T-cell (primary cell): ENCODE data around the gene SNAI1. TPM values are rescaled to one million over a fixed set of nuclear protein-coding genes. Genes with fewer than 3 reads are reported as not detected.

Experiments used
- ATAC-seq, 4 experiments: fragments of 200-7000 bp in 3 of 4; fragments of 150-1000 bp in 1 of 4; cut with Tn5 transposase; replicated peaks in 1 of 4; 1 replicate in 3 of 4; 2 replicates in 1 of 4; pipeline ENCODE4 v1.10.0; 2021; ENCODE audit warnings: moderate library complexity in 3 of 4, mild to moderate bottlenecking in 2 of 4, moderate number of reproducible peaks in 1 of 4
- CTCF ChIA-PET, 2 donors: fragments of 300-600 bp; sonication (Branson Sonifier 250); formaldehyde crosslinking; loops; one replicate each; lab custom pipeline; 2022; ENCODE audit warnings: antibody characterized with exemption in 2 of 2; lab: Charles Lee
- POLR2A ChIA-PET, 2 donors: fragments of 300-600 bp; sonication (Branson Sonifier 250); formaldehyde crosslinking; loops; one replicate each; lab custom pipeline; 2022; ENCODE audit warnings: antibody characterized with exemption in 2 of 2; lab: Charles Lee
- DNase-seq, 35 experiments: peaks; one replicate each; pipeline versions ENCODE4 v3.0.0 to v3.0.0-alpha.2; 2013 to 2023
- H3K27ac ChIP-seq: one replicate; pipeline ENCODE4 v1.5.1; 2013; ENCODE audit warnings: low read length
- H3K27me3 ChIP-seq, 2 experiments: replicated peaks in 1 of 2; 1 replicate in 1 of 2; 2 replicates in 1 of 2; pipeline versions ENCODE4 v1.6.1 to v1.7.0; 2013; ENCODE audit warnings: low read length in 1 of 2, mixed read lengths in 1 of 2; ENCODE audit not compliant: control insufficient read depth in 2 of 2, insufficient read depth in 2 of 2; ENCODE audit errors: extremely low read depth in 1 of 2
- H3K36me3 ChIP-seq, 2 donors: 1 replicate in 1 of 2; 2 replicates in 1 of 2; pipeline versions ENCODE4 v1.6.1 to v1.7.0; 2013; ENCODE audit warnings: low read length in 1 of 2; ENCODE audit not compliant: control insufficient read depth in 2 of 2, insufficient read depth in 1 of 2; ENCODE audit errors: extremely low read depth in 1 of 2
- H3K4me1 ChIP-seq, 2 experiments: 1 replicate in 1 of 2; 2 replicates in 1 of 2; pipeline versions ENCODE4 v1.6.1 to v1.7.0; 2013; ENCODE audit warnings: low read length in 2 of 2, mixed read lengths in 1 of 2; ENCODE audit not compliant: insufficient read depth in 2 of 2, control insufficient read depth in 1 of 2; ENCODE audit errors: extremely low read depth in 1 of 2
- H3K4me3 ChIP-seq, 2 donors: 1 replicate in 1 of 2; 2 replicates in 1 of 2; pipeline versions ENCODE4 v1.5.1 to v1.7.0; 2013; ENCODE audit warnings: mild to moderate bottlenecking in 2 of 2, low read length in 1 of 2, moderate library complexity in 1 of 2; ENCODE audit not compliant: control insufficient read depth in 1 of 2; ENCODE audit errors: extremely low read depth in 1 of 2
- H3K9me3 ChIP-seq: 2 replicates; pipeline ENCODE4 v1.7.0; 2013
- H3K27ac Mint-ChIP-seq, 2 donors: one replicate each; pipeline ENCODE4 v1.8.0; 2020 to 2021; ENCODE audit warnings: mild to moderate bottlenecking in 2 of 2, mixed read lengths in 2 of 2
- H3K27me3 Mint-ChIP-seq, 2 donors: one replicate each; pipeline ENCODE4 v1.8.0; 2021 to 2022; ENCODE audit warnings: mixed read lengths in 2 of 2
- H3K36me3 Mint-ChIP-seq: one replicate; pipeline ENCODE4 v1.8.0; 2021; ENCODE audit warnings: mixed read lengths
- H3K4me1 Mint-ChIP-seq, 3 donors: one replicate each; pipeline ENCODE4 v1.8.0; 2020 to 2022; ENCODE audit warnings: mixed read lengths in 3 of 3, mild to moderate bottlenecking in 1 of 3
- H3K4me3 Mint-ChIP-seq, 3 donors: one replicate each; pipeline ENCODE4 v1.8.0; 2020 to 2022; ENCODE audit warnings: mild to moderate bottlenecking in 3 of 3, mixed read lengths in 3 of 3, moderate library complexity in 3 of 3
- H3K9me3 Mint-ChIP-seq, 3 donors: one replicate each; pipeline ENCODE4 v1.8.0; 2020 to 2022; ENCODE audit warnings: mixed read lengths in 3 of 3
- WGBS: methylation state at CpG from one replicate; pipeline ENCODE4 v1.1.5; 2013; ENCODE audit warnings: missing lambda C conversion rate; ENCODE audit not compliant: insufficient coverage; 5-methylcytosine and 5-hydroxymethylcytosine counted together
- total RNA-seq, 35 experiments: library from RNA in 6 of 35; stranded (reverse) in 6 of 35; fragments of 120-200 nt in 1 of 35; gene quantifications; one replicate each; pipeline versions ENCODE4 v1.2.1 to v1.2.4 and lab custom pipeline; 2013 to 2026

The SNAI1 gene
- total RNA-seq, 5 donors from 2014 or later (not counting 1 experiment from before 2014, with no cell fraction given), result 0.95 to 3.1 (median 1.3) TPM

GRCh38 chr20:50032955-50033666 lies 50.3 kb downstream of the SNAI1 start:
- H3K27ac Mint-ChIP-seq, result no peak overlapping the region
- H3K36me3 ChIP-seq, result no peaks in the 10 kb centered on the region
- H3K36me3 Mint-ChIP-seq, result no peaks in the 10 kb centered on the region
- peaks cover 0 to 17% of the 10 kb centered on the region in 2 experiments for H3K27me3 ChIP-seq
- POLR2A ChIA-PET, result no interaction called here
- H3K4me1 ChIP-seq, result no peaks in the 10 kb centered on the region
- CTCF ChIA-PET, result no interaction called here
- ATAC-seq, result no peak
- 93% methylated on average over 4 of the region's 9 CpGs for WGBS
- no peaks in the 10 kb centered on the region for H3K9me3 ChIP-seq
- H3K4me3 ChIP-seq, result no peak overlapping the region
- H3K4me1 Mint-ChIP-seq, result no peaks in the 10 kb centered on the region
- DNase-seq, result no peak
- H3K4me3 Mint-ChIP-seq, result no peak overlapping the region
- H3K27ac ChIP-seq, result no peak overlapping the region
- no peaks in the 10 kb centered on the region for H3K9me3 Mint-ChIP-seq
- no peaks in the 10 kb centered on the region for H3K27me3 Mint-ChIP-seq

- Histone ChIP-seq H3K4me3 (no peak overlapping the region), H3K27me3 (peaks cover 0 to 11% of the 10 kb centered on the region in 2 experiments), H3K4me1 (no peaks in the 10 kb centered on the region), H3K36me3 (no peaks in the 10 kb centered on the region), H3K27ac (no peak overlapping the region), H3K9me3 (no peaks in the 10 kb centered on the region)
- H3K4me1 Mint-ChIP-seq, result no peaks in the 10 kb centered on the region
- H3K36me3 Mint-ChIP-seq, result no peaks in the 10 kb centered on the region
- DNase-seq (no peak), ATAC-seq (no peak)
- H3K27ac Mint-ChIP-seq, result no peak overlapping the region
- 86% methylated on average over 6 of the region's 9 CpGs for WGBS
- CTCF ChIA-PET, result no interaction called here
- POLR2A ChIA-PET, result no interaction called here
- H3K9me3 Mint-ChIP-seq, result no peaks in the 10 kb centered on the region
- H3K4me3 Mint-ChIP-seq, result no peak overlapping the region
- H3K27me3 Mint-ChIP-seq, result peaks cover 0 to 1% of the 10 kb centered on the region in 2 donors
Measured at GRCh38 chr20:50034567-50035180, 51.9 kb downstream of the SNAI1 start.

DNA sequence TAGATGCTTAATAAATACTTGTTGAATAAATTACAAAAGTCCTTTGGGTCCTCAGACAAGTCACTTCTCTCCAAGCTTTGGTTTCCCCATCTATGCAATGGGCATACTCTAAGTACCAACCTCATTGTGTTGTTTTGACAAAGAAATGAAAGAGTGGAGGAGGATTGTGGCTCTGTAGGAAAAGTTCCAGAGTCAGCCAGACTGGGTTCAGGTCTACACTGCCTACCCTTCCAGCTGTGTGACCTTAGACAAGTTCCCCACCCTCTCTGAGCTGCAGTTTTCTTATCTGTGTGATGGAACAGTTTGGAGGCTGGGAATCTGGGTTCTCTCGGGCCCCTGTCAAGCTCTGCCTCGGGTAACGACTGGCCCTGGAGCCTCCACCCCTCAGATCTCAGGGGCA lies 53.9 kb downstream of the SNAI1 start:
- CTCF ChIA-PET, result no interaction called here
- ATAC-seq (no peak), DNase-seq (no peak)
- no CpG with 5 or more reads among the region's 3 CpGs for WGBS
- H3K9me3 Mint-ChIP-seq, result no peaks in the 10 kb centered on the region
- no peak overlapping the region for H3K4me3 Mint-ChIP-seq
- peaks cover 0 to 4% (median 0%) of the 10 kb centered on the region in 3 donors for H3K4me1 Mint-ChIP-seq
- no peaks in the 10 kb centered on the region for H3K36me3 ChIP-seq
- H3K4me1 ChIP-seq, result no peaks in the 10 kb centered on the region
- H3K36me3 Mint-ChIP-seq, result no peaks in the 10 kb centered on the region
- POLR2A ChIA-PET, result no interaction called here
- H3K27me3 Mint-ChIP-seq, result peaks cover 0 to 2% of the 10 kb centered on the region in 2 donors
- no peaks in the 10 kb centered on the region for H3K9me3 ChIP-seq
- no peak overlapping the region for H3K27ac ChIP-seq
- H3K4me3 ChIP-seq, result no peak overlapping the region
- H3K27me3 ChIP-seq, result peaks cover 0 to 8% of the 10 kb centered on the region in 2 experiments
- no peak overlapping the region for H3K27ac Mint-ChIP-seq

DNA sequence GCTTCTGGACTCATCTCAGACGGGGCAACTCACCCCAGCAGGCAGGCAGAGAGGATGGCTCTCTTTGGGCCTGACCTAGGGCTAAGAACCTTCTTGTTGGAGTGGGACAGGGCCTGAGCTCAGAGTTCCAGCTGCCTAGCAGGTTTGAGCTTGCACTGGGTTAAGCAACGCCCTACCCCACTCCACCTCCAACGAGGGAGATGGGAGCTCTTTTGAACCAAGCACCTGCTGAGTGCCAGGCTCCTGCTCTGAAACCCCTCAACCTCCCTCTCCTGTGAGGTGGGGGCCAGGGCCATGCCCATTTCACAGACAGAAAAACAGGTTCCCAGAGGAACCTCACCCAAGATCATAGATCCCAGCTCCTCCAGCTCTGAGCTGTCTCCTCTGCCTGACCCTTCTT lies 54.3 kb downstream of the SNAI1 start:
- WGBS, result 33% methylated on average over 1 of the region's 3 CpGs
- Histone ChIP-seq H3K4me3 (no peak overlapping the region), H3K27ac (no peak overlapping the region), H3K9me3 (no peaks in the 10 kb centered on the region), H3K36me3 (no peaks in the 10 kb centered on the region), H3K27me3 (peaks cover 0 to 8% of the 10 kb centered on the region in 2 experiments), H3K4me1 (no peaks in the 10 kb centered on the region)
- ATAC-seq (no peak), DNase-seq (no peak)
- Mint-ChIP-seq H3K27me3 (peaks cover 0 to 2% of the 10 kb centered on the region in 2 donors), H3K36me3 (no peaks in the 10 kb centered on the region), H3K4me3 (no peak overlapping the region), H3K4me1 (peaks cover 0 to 4% (median 0%) of the 10 kb centered on the region in 3 donors), H3K9me3 (no peaks in the 10 kb centered on the region), H3K27ac (no peak overlapping the region)
- ChIA-PET CTCF (no interaction called here), POLR2A (no interaction called here)

- no peak for DNase-seq
- CTCF ChIA-PET, result no interaction called here
Measured at GRCh38 chr20:50037575-50037974, 54.8 kb downstream of the SNAI1 start.

DNA sequence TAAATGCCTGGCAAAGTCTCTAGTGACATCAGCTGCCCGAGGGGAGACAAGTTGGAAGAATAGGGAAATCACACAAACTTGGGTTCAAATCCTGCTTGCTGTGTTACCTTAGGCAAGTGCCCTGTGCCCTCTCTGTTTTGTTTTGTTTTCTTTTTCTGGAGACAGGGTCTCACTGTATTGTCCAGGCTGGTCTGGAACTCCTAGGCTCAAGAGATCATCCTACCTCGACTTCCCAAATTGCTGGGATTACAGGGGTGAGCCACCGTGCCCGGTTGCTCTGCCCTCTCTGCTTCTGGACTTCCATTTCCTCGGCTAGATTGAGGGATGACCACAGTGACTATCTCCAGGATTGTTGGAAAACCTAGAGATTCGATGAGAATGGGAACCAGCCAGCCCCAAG lies 55.4 kb downstream of the SNAI1 start:
- Mint-ChIP-seq H3K36me3 (no peaks in the 10 kb centered on the region), H3K4me1 (peaks cover 0 to 4% (median 0%) of the 10 kb centered on the region in 3 donors), H3K9me3 (no peaks in the 10 kb centered on the region), H3K4me3 (no peak overlapping the region), H3K27me3 (peaks cover 0 to 2% of the 10 kb centered on the region in 2 donors), H3K27ac (no peak overlapping the region)
- H3K27ac ChIP-seq, result no peak overlapping the region
- peaks cover 0 to 12% of the 10 kb centered on the region in 2 experiments for H3K27me3 ChIP-seq
- no peak overlapping the region for H3K4me3 ChIP-seq
- ATAC-seq, result no peak
- no peaks in the 10 kb centered on the region for H3K36me3 ChIP-seq
- DNase-seq, result no peak
- no peaks in the 10 kb centered on the region for H3K4me1 ChIP-seq
- ChIA-PET POLR2A (no interaction called here), CTCF (no interaction called here)
- WGBS, result 48% methylated on average over 5 of the region's 6 CpGs
- H3K9me3 ChIP-seq, result no peaks in the 10 kb centered on the region

More at GRCh38 chr20:50037575-50037974, 54.8 kb downstream of the SNAI1 start:
- H3K4me1 Mint-ChIP-seq, result peaks cover 0 to 4% (median 0%) of the 10 kb centered on the region in 3 donors
- Histone ChIP-seq H3K36me3 (no peaks in the 10 kb centered on the region), H3K9me3 (no peaks in the 10 kb centered on the region), H3K4me3 (no peak overlapping the region), H3K4me1 (no peaks in the 10 kb centered on the region), H3K27me3 (peaks cover 0 to 10% of the 10 kb centered on the region in 2 experiments), H3K27ac (no peak overlapping the region)
- no peak for ATAC-seq
- POLR2A ChIA-PET, result no interaction called here
- peaks cover 0 to 2% of the 10 kb centered on the region in 2 donors for H3K27me3 Mint-ChIP-seq
- no peaks in the 10 kb centered on the region for H3K9me3 Mint-ChIP-seq
- no peak overlapping the region for H3K27ac Mint-ChIP-seq
- no peak overlapping the region for H3K4me3 Mint-ChIP-seq
- WGBS, result 80% methylated on average over 7 of the region's 7 CpGs
- H3K36me3 Mint-ChIP-seq, result no peaks in the 10 kb centered on the region
